Stimulated activated CD4-positive, alpha-beta T cell treated with anti-CD3 and anti-CD28 coated beads, Interleukin-12 subunit alpha, Interleukin-12 subunit beta, amount 100 ng/mL, for 48 hours (primary cell): Measurements from ENCODE around the gene MEF2D.
A peak's percentile ranks its signal among the peaks of the same experiment; 100 is the strongest.

ENCODE experiments used
- DNase-seq, 3 donors: peaks; one replicate each; pipeline ENCODE4 v3.0.0-alpha.2; 2020; ENCODE audit warnings: low read depth in 2 of 3, low spot score in 1 of 3

MEF2D gene

DNA sequence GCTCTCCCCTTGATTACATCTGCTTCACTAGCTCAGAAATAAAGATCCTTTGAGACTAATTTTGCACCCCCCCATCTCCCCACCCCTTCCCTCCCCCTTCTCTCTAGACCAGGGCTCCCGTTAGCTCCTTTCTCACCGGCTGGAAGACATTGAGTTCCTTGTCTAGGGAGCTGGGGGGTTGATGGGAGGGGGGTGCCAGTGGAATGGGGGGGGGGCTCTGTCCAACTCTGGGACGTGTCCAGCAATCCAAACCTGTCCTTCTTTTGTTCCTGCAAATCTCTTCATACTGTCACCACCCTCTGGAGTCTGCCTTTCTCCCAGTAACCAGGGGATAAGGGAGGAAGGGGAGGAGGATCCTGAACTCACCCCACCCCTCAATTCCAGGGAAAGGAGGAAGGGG, 69.7 kb downstream of the MEF2D start:
- DNase-seq: no peak

DNA sequence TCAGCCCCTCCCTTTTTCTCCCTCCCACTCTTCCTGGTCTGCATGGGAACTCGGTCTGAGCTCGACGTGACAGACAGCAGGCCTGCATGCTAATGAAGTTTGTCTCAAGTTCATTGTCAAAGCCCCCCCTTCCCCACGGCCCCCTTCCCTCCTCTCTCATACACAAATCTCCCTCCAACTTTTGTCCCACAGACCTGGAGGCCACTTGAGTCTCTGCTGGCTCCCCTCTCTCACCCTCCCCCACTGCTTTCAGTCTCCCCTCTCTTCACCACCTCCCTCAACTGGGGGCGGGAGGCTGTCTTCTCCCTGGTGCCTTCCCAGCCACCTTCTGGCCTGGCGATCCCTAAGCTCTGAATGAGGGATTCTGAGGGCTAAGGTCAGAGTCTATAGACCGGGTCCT, 70.3 kb downstream of the MEF2D start:
- DNase-seq: no peak

DNA sequence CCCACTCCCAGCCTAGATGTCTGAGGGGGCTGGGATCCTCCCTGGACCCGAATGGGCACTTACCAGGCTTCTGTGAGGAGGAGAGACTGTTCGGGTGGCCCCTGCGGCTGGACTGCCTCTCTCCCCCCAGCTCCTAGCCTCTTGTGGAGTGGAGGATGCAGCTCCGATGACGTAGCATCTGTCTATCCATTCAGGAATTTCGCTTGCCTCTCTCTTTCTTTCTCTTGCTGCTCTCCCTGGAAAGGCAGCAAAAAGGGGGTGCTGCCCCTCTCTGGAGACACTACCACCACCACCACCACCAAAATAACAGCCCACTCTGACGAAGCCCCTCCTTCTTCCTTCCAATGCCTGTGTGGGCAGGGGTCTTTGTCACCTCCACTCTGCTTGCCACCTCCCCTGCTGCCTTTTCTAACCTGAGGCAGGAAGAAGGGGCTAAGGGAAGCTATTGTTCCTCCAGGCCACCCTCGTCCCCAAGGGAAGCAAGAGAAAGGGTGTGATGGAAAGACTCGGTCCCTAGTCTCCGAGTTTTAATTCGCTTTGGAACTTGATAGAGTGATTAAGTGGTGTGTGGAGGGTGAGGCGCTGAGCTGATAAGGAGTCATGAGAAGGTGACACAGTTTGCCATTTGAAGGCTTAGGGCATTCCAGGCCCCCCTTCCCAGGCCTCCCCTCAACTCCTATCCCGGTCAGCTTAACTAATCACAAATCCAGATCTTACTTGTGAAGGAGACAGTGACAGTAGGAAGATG, 71.1 kb downstream of the MEF2D start:
- no peak for DNase-seq

DNA sequence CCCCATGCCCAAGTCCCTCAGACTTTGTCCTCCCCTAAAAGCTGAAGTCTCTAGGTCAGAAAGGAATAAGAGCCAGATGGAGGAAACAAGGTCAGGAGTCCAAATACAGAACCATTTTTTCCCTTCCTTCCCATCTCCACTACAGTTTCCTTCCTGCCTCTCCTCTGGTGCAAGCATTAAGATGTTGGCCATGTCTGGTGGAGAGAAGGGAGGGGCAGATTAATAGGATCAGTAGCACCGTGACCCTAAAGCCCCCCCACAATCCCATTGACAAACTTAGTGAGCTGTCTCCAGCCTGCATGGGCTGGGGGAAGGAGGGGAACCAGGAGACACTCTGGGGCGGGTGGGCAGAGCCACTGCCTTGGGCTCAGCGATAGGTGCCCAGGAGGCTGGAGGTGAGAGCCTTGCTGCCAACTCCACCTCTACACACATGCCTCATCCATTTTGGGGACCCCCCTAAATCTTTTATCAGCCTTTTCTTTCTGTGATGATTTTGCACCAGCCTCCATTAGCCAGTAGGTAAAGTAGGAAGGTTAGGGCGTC, 71.8 kb downstream of the MEF2D start:
- no peak for DNase-seq

DNA sequence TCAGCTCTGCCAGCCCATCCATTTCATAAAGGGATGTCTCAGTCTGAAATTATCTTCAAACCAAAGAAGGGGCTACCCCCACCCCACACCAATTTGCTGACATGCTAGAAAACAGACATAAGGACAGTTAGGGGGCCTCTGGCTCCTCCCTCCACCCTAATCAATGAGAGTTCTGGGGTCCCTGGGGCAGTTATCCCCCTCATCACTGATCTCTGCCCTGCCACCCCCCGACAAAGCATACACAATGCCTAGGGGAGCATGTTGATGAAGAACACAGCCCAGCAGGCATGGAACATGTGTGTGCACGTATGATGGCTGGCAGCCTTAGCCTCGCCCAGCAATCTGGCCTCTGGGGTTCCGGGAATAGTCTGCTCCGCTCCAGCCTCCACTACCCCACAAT, 72.6 kb downstream of the MEF2D start:
- no peak for DNase-seq

DNA sequence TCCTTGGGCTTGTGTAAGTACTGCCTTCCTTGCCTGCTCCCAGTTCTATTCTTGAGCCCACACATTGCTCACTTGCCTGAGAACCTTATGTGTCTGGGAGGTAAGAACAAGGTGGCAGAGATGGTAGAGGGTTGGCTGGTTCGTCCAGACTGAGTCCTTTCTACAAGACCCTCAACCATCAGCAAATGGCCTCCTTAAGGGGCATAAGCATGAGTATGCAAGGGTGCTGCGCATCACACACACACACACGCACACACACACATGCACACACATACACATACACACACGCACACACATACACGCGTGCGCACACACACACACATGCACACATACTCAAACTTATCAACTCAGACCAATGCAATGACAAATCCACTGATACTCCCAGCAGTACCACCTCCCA, 74.6 kb downstream of the MEF2D start:
- DNase-seq: no peak

DNA sequence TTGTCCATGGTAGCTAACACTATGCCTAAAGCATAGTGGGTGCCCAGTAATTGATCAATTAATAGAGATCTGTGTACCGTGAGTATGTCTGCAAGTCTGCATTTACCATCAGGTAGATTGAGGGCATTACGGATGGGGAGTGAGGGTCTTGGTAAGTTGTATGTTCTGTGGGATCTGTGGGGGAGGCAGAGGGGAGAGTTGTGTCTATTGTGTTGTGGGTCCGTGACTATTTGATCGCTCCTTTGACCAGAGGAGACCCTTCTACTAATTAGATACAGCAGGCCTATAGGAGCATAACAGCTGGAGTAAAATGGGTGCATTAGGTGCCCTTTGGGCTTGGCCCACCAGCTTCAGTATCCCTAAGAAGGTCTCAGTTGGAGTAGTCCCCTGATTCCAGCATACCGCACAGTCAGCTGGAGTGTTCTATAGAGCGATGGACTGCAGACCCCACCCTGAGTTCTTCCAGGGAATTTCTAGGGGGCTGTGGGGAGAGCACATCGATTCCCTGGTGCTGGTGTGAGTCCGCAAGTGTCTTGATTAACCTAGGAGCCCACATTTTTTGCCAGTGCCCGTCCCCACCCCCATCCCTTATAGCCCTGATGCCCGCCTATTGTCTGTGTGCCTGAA, 75.7 kb downstream of the MEF2D start:
- DNase-seq: no peak

DNA sequence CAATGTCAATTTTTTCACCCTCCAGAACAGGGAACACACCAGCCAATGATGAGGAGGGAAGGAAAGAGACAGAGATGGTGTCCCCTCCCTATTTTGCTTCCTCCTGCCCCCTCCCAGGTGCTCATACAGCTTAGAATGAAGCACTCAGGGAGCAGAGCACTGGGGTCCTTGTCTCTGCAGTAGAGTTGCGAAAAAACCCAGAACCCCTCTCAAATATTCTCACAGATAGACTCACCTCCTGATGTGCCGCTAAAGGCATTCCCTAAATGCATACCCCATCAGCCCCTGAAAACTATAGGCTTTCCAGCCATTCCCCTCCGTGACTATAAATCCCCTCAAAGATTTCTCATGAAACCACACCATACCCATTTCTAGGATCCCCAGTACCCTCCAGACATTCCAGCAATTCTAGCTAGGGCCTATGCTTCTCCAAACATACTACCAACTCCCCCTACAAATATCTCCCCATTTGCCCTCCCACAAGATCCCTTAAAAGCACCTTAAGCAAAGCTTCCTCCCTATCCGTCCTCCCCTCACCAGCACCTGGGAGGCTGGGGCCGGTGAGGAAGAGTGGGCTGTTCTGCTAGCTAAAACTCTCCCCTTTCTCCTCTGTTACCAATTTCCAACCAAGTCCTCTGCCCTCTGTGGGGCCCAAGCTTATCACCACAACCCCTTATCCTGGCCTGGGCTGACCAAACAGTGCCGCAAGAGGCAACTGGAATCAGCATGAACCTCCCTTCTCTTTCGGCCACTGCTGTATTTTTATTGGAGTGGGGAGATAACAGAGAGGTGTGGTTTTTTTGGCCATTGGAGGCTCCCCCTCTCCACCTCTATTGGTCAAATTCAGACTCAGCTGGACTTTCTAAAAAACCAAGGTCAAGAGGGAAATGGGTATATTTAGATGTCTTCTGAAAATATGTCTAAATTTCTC, 76.9 kb downstream of the MEF2D start:
- DNase-seq: no peak

DNA sequence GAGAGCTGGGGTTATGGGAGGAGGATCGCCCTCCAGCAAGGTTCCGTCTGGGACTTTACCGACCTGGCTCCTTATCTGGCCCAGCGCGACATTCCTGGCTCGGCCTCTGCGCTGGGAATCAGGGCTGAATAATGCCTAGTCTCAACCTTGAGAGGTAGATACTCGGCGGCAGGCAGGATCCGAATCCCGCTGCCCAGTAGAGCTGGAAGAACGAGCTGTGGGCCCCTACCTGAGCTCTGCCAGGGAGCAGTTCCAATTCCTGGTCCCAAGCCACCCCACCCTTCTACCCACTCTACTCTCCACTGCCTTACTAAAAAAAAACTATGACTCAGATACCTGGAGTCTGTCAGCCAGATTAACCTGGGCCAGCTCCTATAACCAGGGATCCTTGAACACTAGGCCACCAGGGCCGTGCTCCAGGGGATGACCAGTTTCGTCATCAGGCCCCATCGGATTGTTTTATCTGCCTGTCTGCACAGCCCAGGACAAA, 77.9 kb downstream of the MEF2D start:
- DNase-seq: no peak

DNA sequence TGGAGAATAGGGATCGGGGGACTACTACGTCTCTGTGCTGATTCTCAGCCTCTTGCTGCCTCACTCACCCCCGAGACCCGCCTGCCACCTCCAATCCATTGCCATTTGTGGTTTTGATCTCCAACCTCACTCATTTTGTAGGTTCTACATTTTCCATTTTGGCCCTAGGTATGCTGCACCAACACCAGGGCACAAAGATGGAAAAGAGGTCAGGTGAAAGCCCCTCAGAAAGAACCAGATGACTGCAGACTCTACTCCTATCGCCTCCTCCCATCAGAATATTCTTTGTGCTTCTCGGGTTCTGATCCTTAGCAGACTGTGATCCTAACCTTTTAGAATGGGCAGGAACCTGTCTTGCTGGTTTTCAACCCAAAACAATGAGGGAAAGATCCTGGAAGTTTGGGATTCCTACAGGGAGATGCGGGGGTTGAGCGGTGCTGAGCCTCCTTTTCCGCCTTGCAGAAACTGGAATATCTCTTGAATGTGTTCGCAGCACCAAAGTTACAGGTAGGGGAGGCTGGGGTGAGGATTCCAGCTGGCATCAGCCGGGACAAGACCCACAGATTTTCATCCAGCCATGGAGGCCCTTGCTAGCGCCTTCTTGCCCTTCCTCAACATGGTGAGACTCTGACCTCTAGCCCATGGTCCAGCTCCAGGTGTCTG, 78.5 kb downstream of the MEF2D start:
- no peak for DNase-seq

DNA sequence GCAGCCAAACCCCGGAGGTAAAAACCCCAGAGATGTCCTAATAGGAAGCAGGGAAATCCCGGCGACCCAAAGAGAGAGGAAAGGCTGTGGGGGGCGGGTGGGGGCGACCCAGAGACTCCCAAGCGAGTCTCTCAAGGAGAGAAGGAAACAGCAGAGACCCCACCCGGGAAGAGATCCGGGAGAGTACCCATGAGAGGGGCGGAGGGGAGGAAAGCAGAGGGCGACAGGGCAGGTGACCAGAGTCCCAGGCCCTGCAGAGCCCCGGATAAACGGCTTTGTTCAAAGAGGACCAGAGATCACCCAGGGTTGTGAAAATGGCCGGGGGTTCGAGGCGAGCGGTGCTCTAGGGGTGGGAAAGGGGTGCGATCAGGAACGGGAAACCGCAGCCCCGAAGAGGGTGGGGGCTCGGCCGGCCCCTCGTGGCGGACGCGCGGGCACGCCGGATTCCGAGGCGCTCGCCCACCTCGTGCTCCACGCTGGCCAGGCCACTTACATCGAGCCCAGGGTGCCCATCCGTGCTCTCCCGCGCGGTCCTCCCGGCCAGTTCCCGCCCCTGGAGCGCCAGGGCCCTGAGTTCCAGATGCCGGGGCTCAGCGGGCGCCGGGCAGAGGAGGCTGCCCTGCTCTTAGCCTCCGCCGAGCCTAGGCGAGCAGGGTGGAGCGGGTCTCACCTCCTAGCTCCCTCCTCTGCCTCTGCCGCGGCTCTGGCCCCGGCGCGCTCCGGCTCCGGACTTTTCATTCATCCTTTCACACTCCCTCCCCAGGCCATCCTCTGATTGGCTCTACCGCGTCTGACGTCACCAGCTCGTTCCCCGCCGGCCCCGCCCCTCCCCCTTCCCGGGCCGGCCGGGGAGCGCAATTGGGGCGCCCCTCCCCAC, 79.3 kb downstream of the MEF2D start:
- peak; percentile 52 to 68 (median 64) for DNase-seq

DNA sequence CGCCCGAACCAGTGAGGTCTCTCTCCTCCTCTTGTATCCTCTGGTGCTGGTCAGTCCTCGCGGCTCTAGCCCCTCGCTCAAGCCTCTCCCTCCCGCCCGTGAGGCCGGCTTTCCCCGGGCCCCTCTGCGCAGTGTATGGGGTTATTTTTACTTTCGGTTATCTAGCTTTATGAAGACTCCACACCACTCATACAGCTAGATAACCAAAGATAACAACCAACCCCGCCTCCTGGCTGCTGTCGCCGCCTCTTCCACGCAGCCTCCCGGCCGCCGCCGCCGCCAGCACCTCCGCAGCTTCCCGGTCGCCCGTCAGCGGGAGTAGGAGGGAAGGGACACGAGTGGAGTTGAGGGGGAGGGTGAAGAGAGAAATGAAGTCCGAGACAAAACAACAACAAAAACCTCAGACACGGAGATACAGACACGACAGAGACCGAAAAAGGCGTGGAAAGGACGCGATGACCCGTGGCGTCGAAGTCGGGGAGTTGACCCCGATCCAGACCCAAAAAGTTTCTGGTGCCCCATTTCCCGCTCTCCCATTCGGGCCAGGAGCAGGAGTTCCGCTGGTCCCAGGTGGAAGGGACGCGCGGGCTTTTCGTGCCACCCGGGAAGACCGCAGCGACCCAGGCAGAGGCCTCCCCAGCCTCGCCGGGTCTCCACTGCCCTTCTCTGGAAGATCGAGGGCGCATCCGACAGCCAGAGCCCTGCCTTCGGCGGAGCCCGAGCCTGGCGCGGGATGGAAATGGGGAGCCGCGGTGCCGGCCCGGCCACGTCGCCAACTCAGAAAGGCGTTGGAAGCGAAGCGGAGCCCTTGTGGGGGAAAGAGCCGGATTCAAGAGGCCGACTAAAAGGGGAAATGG, 80.1 kb downstream of the MEF2D start:
- no peak for DNase-seq

DNA sequence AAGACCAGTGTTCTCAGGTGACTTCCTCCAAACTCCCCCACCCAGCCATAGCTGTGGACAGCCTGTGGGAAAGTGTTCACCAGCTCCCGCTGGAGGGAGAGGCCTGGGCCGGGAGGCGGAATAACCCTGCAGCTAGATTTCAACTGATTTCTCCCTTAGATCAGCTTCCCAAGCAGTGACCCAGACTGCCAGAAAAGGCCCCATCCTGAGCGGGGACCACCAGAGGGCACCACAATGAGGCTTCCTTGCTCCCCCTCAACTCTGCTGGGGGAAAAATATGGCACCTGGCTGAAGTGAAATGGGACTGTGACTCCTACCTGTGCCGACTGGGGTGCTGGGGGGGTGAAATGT, 80.7 kb downstream of the MEF2D start:
- no peak for DNase-seq

DNA sequence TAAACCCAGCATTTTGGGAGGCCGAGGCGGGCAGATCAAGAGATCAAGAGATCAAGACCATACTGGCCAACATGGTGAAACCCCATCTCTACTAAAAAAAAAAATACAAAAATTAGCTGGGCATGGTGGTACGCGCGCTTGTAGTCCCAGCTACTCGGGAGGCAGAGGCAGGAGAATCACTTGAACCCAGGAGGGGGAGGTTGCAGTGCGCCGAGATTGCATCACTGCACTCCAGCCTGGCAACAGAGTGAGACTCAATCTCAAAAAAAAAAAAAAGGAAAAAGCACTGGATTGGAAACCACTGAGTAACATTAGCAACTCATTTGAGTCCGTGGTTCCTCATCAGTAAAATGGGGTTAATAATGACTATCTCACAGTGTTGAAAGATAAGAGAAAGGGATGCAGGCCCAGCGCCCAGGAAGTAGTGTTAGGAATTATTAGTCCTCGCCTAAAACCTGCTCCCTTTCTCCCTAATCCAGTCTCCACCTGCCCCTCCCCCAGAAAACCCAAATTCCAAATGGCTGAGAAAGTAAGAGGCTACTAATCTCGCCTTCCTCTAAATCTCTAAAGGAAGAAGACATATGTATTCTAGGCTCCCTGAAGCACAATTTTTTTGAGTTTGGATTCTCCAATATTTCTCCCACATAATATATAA, 82.0 kb downstream of the MEF2D start:
- no peak for DNase-seq

DNA sequence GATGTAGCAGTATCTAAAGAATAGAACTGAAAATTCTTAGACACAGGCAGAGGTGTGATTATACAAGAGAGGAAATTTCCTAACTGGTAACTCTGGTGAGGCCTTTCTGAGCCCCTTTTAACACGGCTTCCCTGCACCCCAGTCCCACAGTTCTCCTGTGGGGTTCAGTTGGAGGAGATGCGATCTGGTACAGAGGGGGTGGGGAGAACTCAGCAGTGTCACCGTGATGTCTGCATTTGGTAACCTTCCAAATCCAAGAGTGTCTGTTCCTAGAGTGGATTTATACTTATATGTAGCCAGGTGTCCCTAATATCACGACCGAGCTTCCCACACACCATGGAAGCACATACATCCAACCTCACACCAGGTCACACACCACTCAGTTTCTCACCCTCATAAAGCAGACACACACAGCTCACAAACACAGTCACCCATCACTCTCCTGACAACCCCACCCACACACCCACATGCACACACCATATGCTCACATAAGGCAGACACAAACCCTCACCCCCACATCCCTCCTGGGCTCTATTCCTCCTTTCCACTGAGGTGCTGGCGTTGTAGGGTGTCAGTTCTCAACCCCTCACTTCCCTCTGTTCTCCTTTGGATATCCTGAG, 83.1 kb downstream of the MEF2D start:
- no peak for DNase-seq

DNA sequence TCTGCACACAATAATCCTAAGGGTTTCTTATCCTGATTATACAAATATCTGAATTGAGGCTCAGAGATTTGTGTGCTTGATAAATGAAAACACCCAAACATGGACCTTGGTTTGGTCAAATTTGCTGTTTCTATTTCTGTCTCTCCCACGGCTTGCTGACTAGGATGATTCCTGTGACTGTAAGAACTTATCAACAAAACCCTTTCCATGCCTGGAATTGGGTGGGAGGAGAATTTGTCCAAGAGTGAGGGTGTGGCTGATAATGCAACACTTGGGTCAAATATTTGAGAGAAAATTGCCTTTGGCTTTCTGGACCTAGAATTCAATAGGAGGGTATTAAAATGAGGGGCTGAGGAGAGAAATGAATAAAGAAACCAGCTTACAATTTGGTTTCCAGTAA, 83.6 kb downstream of the MEF2D start:
- DNase-seq: no peak

DNA sequence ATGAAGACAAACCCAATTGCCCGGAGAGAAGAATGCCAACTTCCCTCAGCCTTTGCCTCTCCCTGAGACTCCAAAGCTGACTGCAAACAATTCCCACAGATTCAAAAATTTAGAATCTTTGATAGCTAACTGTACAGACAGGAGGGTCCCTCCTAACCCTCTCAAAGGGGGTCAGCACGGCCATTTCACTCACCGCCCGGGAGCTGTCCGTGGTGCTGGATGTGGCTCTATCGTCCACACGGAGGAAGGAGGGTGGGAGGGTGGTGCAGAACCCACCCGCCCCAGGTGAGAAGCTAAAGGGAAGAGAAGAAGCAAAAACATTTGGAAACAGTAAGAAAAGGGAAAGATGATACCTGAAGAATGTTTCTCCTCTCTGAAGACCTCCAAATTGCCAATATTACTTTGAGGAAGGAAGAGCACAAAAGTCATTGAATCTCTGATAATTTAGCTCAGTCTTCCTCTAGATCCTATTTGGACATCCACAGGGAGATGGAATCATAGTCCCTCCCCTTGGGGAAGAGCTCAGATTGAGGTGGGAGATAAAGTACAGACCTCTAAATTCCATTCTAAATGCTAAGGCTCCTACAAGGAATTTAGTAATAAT, 86.0 kb downstream of the MEF2D start:
- no peak for DNase-seq
